ENCODE measurements around the gene TAS2R38.
A peak's percentile ranks its signal among the peaks of the same experiment; 100 is the strongest.

The TAS2R38 gene

GRCh38 chr7:141976524-141977245, 3.1 kb upstream of the TAS2R38 start:
- no peak for DNase-seq (ENCODE audit: low spot score)

DNA sequence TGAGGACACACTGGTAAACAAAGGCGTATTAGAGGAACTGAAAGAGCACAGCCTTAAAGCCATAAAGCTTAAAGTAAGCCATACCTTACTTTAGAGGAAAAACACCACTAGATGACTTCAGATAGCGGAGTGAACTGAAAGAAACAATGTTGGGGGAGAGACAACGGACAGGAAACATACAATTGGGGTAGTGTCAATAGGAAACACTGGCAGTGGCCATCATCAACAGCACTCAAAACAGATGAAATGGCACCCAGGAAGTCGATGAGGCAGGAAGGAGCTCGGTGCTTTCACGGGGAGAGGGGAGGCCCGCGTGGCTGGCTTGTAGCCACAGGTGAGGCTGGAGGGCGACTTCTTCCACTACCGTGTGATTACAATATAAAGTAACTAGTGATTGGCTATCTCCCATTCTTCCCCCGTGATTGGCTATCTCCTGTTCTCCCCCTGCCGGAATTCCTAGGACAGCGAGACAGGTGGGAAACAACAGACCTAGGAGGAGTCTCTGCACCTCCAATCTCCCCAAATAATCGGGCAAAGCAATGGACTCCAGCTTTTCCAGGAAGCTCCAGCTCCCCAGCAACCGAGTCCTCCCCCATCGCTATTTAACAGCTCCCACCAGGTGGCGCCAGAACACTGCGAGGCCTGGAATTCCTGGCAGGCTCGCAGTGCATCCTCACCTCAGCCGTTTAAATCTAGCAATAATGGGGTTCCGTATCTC, 2.4 kb upstream of the TAS2R38 start:
- peak; percentile 75 for DNase-seq (ENCODE audit: low spot score)

DNA sequence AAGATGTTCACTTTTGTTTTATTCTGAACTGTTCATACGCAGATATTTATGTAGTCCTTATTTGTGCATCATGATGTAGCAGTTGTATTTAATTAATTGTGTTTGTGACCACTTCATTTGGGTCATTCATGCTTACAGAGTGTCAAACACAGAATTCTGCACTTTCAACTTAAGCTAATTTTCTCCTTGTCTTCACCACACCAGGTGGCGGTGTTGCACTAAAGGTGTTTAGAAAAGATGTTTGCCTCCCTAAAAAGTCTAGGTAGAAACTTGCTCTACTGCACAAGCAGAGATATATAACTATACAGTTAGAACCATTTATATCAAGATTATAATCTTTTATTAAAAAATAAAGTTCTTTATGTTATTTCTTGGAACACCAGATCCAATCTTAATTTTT, 1.3 kb upstream of the TAS2R38 start:
- DNase-seq (ENCODE audit: low spot score), result peak; percentile 43

GRCh38 chr7:141960687-141961422, 12.7 kb downstream of the TAS2R38 start:
- peak; percentile 69 for DNase-seq (ENCODE audit: low spot score)

DNA sequence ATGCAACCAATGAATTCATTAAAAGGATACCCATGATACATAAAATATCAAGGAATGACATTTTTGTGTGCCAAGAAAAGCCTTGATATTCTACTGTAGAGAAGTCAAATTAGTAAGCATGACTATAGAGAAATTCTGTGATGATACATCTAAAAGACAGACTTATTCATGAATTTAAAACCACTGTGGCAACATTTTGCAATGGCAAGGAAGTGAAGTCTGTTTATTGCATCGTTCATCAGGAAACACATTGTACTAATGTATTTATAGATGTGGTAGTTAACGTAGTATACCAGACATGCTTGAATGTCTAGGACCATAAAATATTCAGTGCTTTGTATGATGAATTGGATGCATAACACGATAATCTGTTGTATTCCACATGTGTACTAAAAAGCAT, 17.5 kb downstream of the TAS2R38 start:
- no peak for DNase-seq (ENCODE audit: low spot score)

DNA sequence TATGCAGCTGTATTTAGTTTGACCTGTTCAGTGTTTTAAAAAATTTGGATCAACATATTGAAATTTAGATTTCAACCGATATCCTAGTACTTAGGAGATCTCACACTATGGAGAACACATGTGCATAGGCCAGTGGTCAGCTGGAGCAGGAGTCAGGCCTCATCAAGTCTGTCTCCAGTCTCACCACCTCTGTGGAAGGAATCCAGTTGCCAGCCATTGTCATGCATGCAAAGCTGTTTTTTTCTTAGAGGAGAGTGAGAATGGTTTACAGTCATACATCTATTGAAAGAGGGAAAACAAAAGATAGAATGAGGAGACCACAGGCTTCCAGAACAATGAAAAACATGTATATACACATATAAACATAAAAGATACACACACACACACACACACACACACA, 19.2 kb downstream of the TAS2R38 start:
- DNase-seq (ENCODE audit: low spot score), result no peak

- no peak for DNase-seq (ENCODE audit: low spot score)
Measured at GRCh38 chr7:141952461-141952860, 21.1 kb downstream of the TAS2R38 start.

GRCh38 chr7:141950806-141951205, 22.8 kb downstream of the TAS2R38 start:
- no peak for DNase-seq (ENCODE audit: low spot score)

- DNase-seq (ENCODE audit: low spot score), result no peak
Measured at GRCh38 chr7:141949911-141950310, 23.7 kb downstream of the TAS2R38 start.

GRCh38 chr7:141949451-141949850, 24.1 kb downstream of the TAS2R38 start:
- DNase-seq (ENCODE audit: low spot score), result no peak

- DNase-seq (ENCODE audit: low spot score), result no peak
Measured at GRCh38 chr7:141949021-141949420, 24.6 kb downstream of the TAS2R38 start.

GRCh38 chr7:141946796-141947195, 26.8 kb downstream of the TAS2R38 start, which contains the start of gene CLEC5A:
CLEC5A (minus strand) TSS chr7:141946974; CDS start chr7:141946292, 682 bp downstream.
- no peak for DNase-seq (ENCODE audit: low spot score)

DNA sequence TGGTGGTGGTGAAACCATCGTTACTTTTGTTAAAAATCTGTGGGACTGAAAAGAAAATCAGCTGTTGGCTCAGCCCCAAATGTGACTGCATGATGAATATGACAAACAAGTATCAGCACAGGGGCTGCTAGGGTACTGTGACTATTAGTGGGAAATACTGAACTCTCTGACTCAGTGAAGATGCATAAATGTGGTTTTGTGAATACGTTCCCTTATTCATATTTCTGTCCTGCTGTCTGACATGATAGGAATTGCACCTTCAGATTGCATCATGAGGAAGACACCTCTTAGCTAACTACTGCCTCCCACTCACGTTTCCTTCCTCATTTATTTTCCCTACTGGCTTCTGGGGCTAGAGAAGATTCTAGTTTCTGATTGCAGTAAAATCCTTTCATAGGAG, 28.2 kb downstream of the TAS2R38 start:
- no peak for DNase-seq (ENCODE audit: low spot score)

GRCh38 chr7:141944811-141945210, 28.8 kb downstream of the TAS2R38 start:
- DNase-seq (ENCODE audit: low spot score), result no peak

GRCh38 chr7:141943846-141944245, 29.7 kb downstream of the TAS2R38 start:
- DNase-seq (ENCODE audit: low spot score), result no peak

GRCh38 chr7:141941075-141941474, 32.5 kb downstream of the TAS2R38 start:
- DNase-seq (ENCODE audit: low spot score), result no peak

GRCh38 chr7:141930211-141930610, 43.4 kb downstream of the TAS2R38 start:
- no peak for DNase-seq (ENCODE audit: low spot score)

GRCh38 chr7:141928845-141929195, 44.8 kb downstream of the TAS2R38 start:
- no peak for DNase-seq (ENCODE audit: low spot score)

GRCh38 chr7:141928146-141928844, 45.3 kb downstream of the TAS2R38 start:
- no peak for DNase-seq (ENCODE audit: low spot score)

All from NAMALWA (cell line).